Measurements from ENCODE around the gene MCTP2.

DNA sequence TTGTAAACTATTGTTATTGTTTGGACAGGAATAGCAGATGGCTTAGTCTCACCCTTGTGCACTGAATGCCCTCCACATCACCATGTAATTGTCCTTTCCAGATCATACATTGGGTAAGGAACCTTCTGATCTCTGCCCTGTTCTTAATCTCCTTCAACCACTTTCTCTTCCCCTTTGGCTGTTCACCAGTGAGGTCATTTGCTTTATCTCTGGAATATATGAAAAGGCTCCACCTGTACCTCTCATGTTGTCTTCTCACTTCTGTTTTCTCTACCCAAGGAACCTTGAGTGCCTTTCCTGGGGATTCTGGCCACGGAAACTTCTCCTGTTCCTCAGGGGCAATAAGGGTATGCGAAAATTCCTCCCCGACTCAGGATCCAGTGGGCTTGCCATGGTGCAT is 28.5 kb downstream of the MCTP2 start:
- TF ChIP-seq, protein P1, sequence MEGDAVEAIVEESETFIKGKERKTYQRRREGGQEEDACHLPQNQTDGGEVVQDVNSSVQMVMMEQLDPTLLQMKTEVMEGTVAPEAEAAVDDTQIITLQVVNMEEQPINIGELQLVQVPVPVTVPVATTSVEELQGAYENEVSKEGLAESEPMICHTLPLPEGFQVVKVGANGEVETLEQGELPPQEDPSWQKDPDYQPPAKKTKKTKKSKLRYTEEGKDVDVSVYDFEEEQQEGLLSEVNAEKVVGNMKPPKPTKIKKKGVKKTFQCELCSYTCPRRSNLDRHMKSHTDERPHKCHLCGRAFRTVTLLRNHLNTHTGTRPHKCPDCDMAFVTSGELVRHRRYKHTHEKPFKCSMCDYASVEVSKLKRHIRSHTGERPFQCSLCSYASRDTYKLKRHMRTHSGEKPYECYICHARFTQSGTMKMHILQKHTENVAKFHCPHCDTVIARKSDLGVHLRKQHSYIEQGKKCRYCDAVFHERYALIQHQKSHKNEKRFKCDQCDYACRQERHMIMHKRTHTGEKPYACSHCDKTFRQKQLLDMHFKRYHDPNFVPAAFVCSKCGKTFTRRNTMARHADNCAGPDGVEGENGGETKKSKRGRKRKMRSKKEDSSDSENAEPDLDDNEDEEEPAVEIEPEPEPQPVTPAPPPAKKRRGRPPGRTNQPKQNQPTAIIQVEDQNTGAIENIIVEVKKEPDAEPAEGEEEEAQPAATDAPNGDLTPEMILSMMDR (conservative IDR thresholded peaks at IDR 0.05 in 1 of 2, IDR thresholded peaks at IDR 0.05 in 1 of 2; ENCODE audit: extremely low read depth in 1 of 2, insufficient read depth in 1 of 2, low read depth in 1 of 2, low read length in 2 of 2): no peak
- no peak for TF ChIP-seq EZH2 (IDR thresholded peaks at IDR 0.05; ENCODE audit: borderline replicate concordance, low read length)

Measured in mammary epithelial cell (primary cell).